Vagina (tissue), 2 donors: ENCODE data around the gene HMGN5. TPM values are rescaled to one million over a fixed set of nuclear protein-coding genes. Genes with fewer than 3 reads are reported as not detected.

Source experiments
- DNase-seq, 2 donors: peaks; one replicate each; pipeline ENCODE4 v3.0.0-alpha.2; 2017; ENCODE audit errors: extremely low spot score in 2 of 2
- H3K27ac ChIP-seq: fragments of 200-600 bp; sonication (generic); one replicate; pipeline ENCODE4 v1.5.1; 2019
- H3K27me3 ChIP-seq: fragments of 200-600 bp; sonication (generic); one replicate; pipeline ENCODE4 v1.5.1; 2019
- H3K36me3 ChIP-seq, 2 donors: fragments of 200-600 bp; sonication (generic); one replicate each; pipeline ENCODE4 v1.5.1; 2017 to 2019
- H3K4me1 ChIP-seq: fragments of 200-600 bp; sonication (generic); one replicate; pipeline ENCODE4 v1.5.1; 2019
- H3K4me3 ChIP-seq, 2 donors: fragments of 200-600 bp; sonication (generic); 1 replicate in 1 of 2; 2 replicates in 1 of 2; pipeline ENCODE4 v1.5.1; 2016 to 2019
- H3K9me3 ChIP-seq: fragments of 200-600 bp; sonication (generic); one replicate; pipeline ENCODE4 v1.5.1; 2019
- CTCF ChIP-seq, 3 experiments: fragments of 450-650 bp in 2 of 3; fragments of 200-600 bp in 1 of 3; sonication (generic) in 1 of 3; IDR thresholded peaks; one replicate each; pipeline ENCODE4 v1.5.1; 2017 to 2019; ENCODE audit warnings: antibody characterized with exemption in 3 of 3, mild to moderate bottlenecking in 2 of 3, moderate library complexity in 2 of 3
- POLR2A ChIP-seq, 2 donors: fragments of 450-650 bp; IDR thresholded peaks; one replicate each; pipeline ENCODE4 v1.6.1; 2017; ENCODE audit warnings: antibody characterized with exemption in 2 of 2, mild to moderate bottlenecking in 2 of 2, moderate library complexity in 2 of 2
- POLR2AphosphoS5 ChIP-seq, 2 donors: sonication (generic); formaldehyde crosslinking; IDR thresholded peaks; one replicate each; pipeline ENCODE4 v1.9.0; 2017; ENCODE audit warnings: antibody characterized with exemption in 2 of 2, mild to moderate bottlenecking in 2 of 2, low read depth in 1 of 2; ENCODE audit not compliant: insufficient read depth in 1 of 2
- intact Hi-C: fragments of 100-400 bp; cut with DNase I; formaldehyde crosslinking; loops from one replicate; pipeline ENCODE4 v1.15.1; 2023
- total RNA-seq: library from RNA; depleted of rRNA; stranded (reverse); fragments of >200 nt; gene quantifications from one replicate; pipeline ENCODE4 v1.2.3, GENCODE V29; 2016

Gene HMGN5
- total RNA-seq, 1 donor from 2014 or later: 0.98 TPM

GRCh38 chrX:81232218-81232617 is 30.5 kb upstream of the HMGN5 start:
- H3K4me1 ChIP-seq: no peaks in the 10 kb centered on the region
- H3K27ac ChIP-seq: no peak overlapping the region
- DNase-seq: no peak
- no peak for TF ChIP-seq POLR2AphosphoS5 (IDR thresholded peaks at IDR 0.05; ENCODE audit: insufficient read depth in 1 of 2, low read depth in 1 of 2)
- no peak for TF ChIP-seq CTCF (IDR thresholded peaks at IDR 0.05)
- TF ChIP-seq POLR2A (IDR thresholded peaks at IDR 0.05): no peak
- H3K27me3 ChIP-seq: no peaks in the 10 kb centered on the region
- intact Hi-C loops: no loop called here
- no peaks in the 10 kb centered on the region for H3K9me3 ChIP-seq
- no peaks in the 10 kb centered on the region for H3K36me3 ChIP-seq
- H3K4me3 ChIP-seq: no peak overlapping the region

- Histone ChIP-seq H3K9me3 (no peaks in the 10 kb centered on the region), H3K4me3 (no peak overlapping the region), H3K36me3 (no peaks in the 10 kb centered on the region), H3K27me3 (no peaks in the 10 kb centered on the region), H3K27ac (no peak overlapping the region), H3K4me1 (no peaks in the 10 kb centered on the region)
- intact Hi-C loops: no loop called here
- TF ChIP-seq POLR2AphosphoS5 (IDR thresholded peaks at IDR 0.05; ENCODE audit: insufficient read depth in 1 of 2, low read depth in 1 of 2): no peak
- no peak for TF ChIP-seq CTCF (IDR thresholded peaks at IDR 0.05)
- TF ChIP-seq POLR2A (IDR thresholded peaks at IDR 0.05): no peak
- no peak for DNase-seq
Observed at GRCh38 chrX:81231476-81231875, 29.8 kb upstream of the HMGN5 start.

- Histone ChIP-seq H3K4me3 (no peak overlapping the region), H3K36me3 (no peaks in the 10 kb centered on the region), H3K4me1 (no peaks in the 10 kb centered on the region), H3K27me3 (no peaks in the 10 kb centered on the region), H3K9me3 (no peaks in the 10 kb centered on the region), H3K27ac (no peak overlapping the region)
- DNase-seq: no peak
- TF ChIP-seq POLR2AphosphoS5 (IDR thresholded peaks at IDR 0.05; ENCODE audit: insufficient read depth in 1 of 2, low read depth in 1 of 2) (no peak), CTCF (IDR thresholded peaks at IDR 0.05) (no peak), POLR2A (IDR thresholded peaks at IDR 0.05) (no peak)
- intact Hi-C loops: no loop called here
Observed at GRCh38 chrX:81229901-81230300, 28.2 kb upstream of the HMGN5 start.

GRCh38 chrX:81229229-81229628 is 27.5 kb upstream of the HMGN5 start:
- H3K4me1 ChIP-seq: no peaks in the 10 kb centered on the region
- no peak overlapping the region for H3K4me3 ChIP-seq
- no peaks in the 10 kb centered on the region for H3K27me3 ChIP-seq
- intact Hi-C loops: no loop called here
- no peak for TF ChIP-seq POLR2AphosphoS5 (IDR thresholded peaks at IDR 0.05; ENCODE audit: insufficient read depth in 1 of 2, low read depth in 1 of 2)
- no peak for TF ChIP-seq CTCF (IDR thresholded peaks at IDR 0.05)
- TF ChIP-seq POLR2A (IDR thresholded peaks at IDR 0.05): no peak
- no peak for DNase-seq
- no peak overlapping the region for H3K27ac ChIP-seq
- no peaks in the 10 kb centered on the region for H3K9me3 ChIP-seq
- H3K36me3 ChIP-seq: no peaks in the 10 kb centered on the region

GRCh38 chrX:81215685-81216084 is 14.0 kb upstream of the HMGN5 start:
- Histone ChIP-seq H3K36me3 (no peaks in the 10 kb centered on the region), H3K4me3 (no peak overlapping the region), H3K4me1 (no peaks in the 10 kb centered on the region), H3K27me3 (no peaks in the 10 kb centered on the region), H3K9me3 (no peaks in the 10 kb centered on the region), H3K27ac (no peak overlapping the region)
- intact Hi-C loops: no loop called here
- no peak for TF ChIP-seq POLR2AphosphoS5 (IDR thresholded peaks at IDR 0.05; ENCODE audit: insufficient read depth in 1 of 2, low read depth in 1 of 2)
- TF ChIP-seq POLR2A (IDR thresholded peaks at IDR 0.05): no peak
- TF ChIP-seq CTCF (IDR thresholded peaks at IDR 0.05): no peak
- DNase-seq: no peak
